NCI-H1048 (cell line): ENCODE results near the gene BOD1.
A peak's percentile ranks its signal among the peaks of the same experiment; 100 is the strongest.

Experiments used
- DNase-seq: peaks from one replicate; lab custom pipeline; 2025; lab: John Stamatoyannopoulos, UW

The BOD1 gene

GRCh38 chr5:173577166-173577565 lies 39.3 kb downstream of the BOD1 start:
- DNase-seq: no peak

GRCh38 chr5:173575985-173576384 lies 40.5 kb downstream of the BOD1 start:
- no peak for DNase-seq

- no peak for DNase-seq
These were observed 41.5 kb downstream of the BOD1 start for GRCh38 chr5:173574983-173575382.

- peak; percentile 43 for DNase-seq
These were observed 43.1 kb downstream of the BOD1 start for GRCh38 chr5:173573126-173573960.

GRCh38 chr5:173572431-173573125 lies 43.9 kb downstream of the BOD1 start:
- no peak for DNase-seq

- DNase-seq: no peak
These were observed 45.9 kb downstream of the BOD1 start for GRCh38 chr5:173570321-173571090.

- DNase-seq: no peak
These were observed 47.7 kb downstream of the BOD1 start for GRCh38 chr5:173568703-173569102.

- no peak for DNase-seq
These were observed 48.3 kb downstream of the BOD1 start for GRCh38 chr5:173568128-173568527.

GRCh38 chr5:173567548-173567947 lies 48.9 kb downstream of the BOD1 start:
- DNase-seq: no peak

- no peak for DNase-seq
These were observed 50.9 kb downstream of the BOD1 start for GRCh38 chr5:173565491-173566072.

GRCh38 chr5:173564106-173564505 lies 52.3 kb downstream of the BOD1 start:
- DNase-seq: no peak

GRCh38 chr5:173563246-173563645 lies 53.2 kb downstream of the BOD1 start:
- DNase-seq: no peak

GRCh38 chr5:173562451-173562850 lies 54.0 kb downstream of the BOD1 start:
- DNase-seq: no peak
